HepG2 (cell line): ENCODE data around the gene NUP54. TPM values are rescaled to one million over a fixed set of nuclear protein-coding genes. Genes with fewer than 3 reads are reported as not detected.

Source experiments
- CCDC6 ChIP-seq: sonication (generic); formaldehyde crosslinking; IDR thresholded peaks from 2 replicates; pipeline ENCODE4 v1.8.1; 2022; ENCODE audit warnings: mild to moderate bottlenecking, missing genetic modification reagents, moderate library complexity
- FOXA1 ChIP-seq, 2 experiments: fragments of 450-650 bp in 1 of 2; sonication (generic) in 1 of 2; formaldehyde crosslinking in 1 of 2; IDR thresholded peaks; 2 replicates each; pipeline versions ENCODE4 v1.4.0 to v1.6.1; 2016 to 2020; ENCODE audit warnings: missing genetic modification reagents in 1 of 2
- FOXO1 ChIP-seq: sonication (generic); formaldehyde crosslinking; IDR thresholded peaks from 2 replicates; pipeline ENCODE4 v1.4.0; 2020; ENCODE audit warnings: missing genetic modification reagents
- HNRNPH1 ChIP-seq: fragments of 200-400 bp; formaldehyde crosslinking; optimal IDR thresholded peaks from 2 replicates; pipeline ENCODE3; 2017; ENCODE audit warnings: mild to moderate bottlenecking, low read depth, low read length
- IRF2 ChIP-seq: IDR thresholded peaks from 2 replicates; pipeline ENCODE4 v1.6.1; 2018; ENCODE audit warnings: missing genetic modification reagents, missing compliant biosample characterization
- IRX3 ChIP-seq: sonication (generic); formaldehyde crosslinking; IDR thresholded peaks from 2 replicates; pipeline ENCODE4 v1.8.1; 2023; ENCODE audit warnings: mild to moderate bottlenecking, low read depth, missing genetic modification reagents, borderline replicate concordance
- KMT2B ChIP-seq: IDR thresholded peaks from 2 replicates; pipeline ENCODE4 v1.6.1; 2016; ENCODE audit warnings: missing genetic modification reagents, missing compliant biosample characterization
- MAFK ChIP-seq, 2 experiments: IDR thresholded peaks in 1 of 2; conservative IDR thresholded peaks in 1 of 2; 2 replicates each; pipeline ENCODE4 v1.6.1; 2011; ENCODE audit warnings: improper control_type of control experiment in 2 of 2, low read length in 2 of 2
- PITX1 ChIP-seq: sonication (generic); formaldehyde crosslinking; IDR thresholded peaks from 2 replicates; pipeline ENCODE4 v1.5.1; 2020; ENCODE audit warnings: mild to moderate bottlenecking, missing genetic modification reagents
- ZSCAN9 ChIP-seq: IDR thresholded peaks from 2 replicates; pipeline ENCODE4 v1.6.1; 2016; ENCODE audit warnings: borderline replicate concordance
- polyA plus RNA-seq, 8 experiments: library from polyadenylated mRNA; depleted of rRNA in 3 of 8; stranded (reverse) in 7 of 8; unstranded in 1 of 8; fragments of >200 nt; fragmentation: Illumina TruSeq in 4 of 8; extraction: Trizol in 4 of 8; gene quantifications; 2 replicates each; pipeline versions ENCODE4 v1.2.1 to v1.2.3, GENCODE V29; 2011 to 2016; ENCODE audit warnings: low read depth in 4 of 8, missing spikeins in 1 of 8, mixed read lengths in 1 of 8; ENCODE audit not compliant: insufficient read depth in 1 of 8
- total RNA-seq, 5 experiments: library from RNA; depleted of rRNA; stranded (reverse); fragments of >200 nt; fragmentation: Illumina TruSeq; extraction: Trizol; gene quantifications; 2 replicates each; pipeline ENCODE4 v1.2.3, GENCODE V29; 2016; ENCODE audit warnings: low read depth in 1 of 5
- TF ChIP-seq, protein P1 (sequence below): sonication (generic); formaldehyde crosslinking; IDR thresholded peaks from 2 replicates; pipeline ENCODE4 v1.8.0; 2022; ENCODE audit warnings: missing genetic modification reagents, mild to moderate bottlenecking, inconsistent platforms, borderline replicate concordance
- TF ChIP-seq, protein P2 (sequence below): sonication (generic); formaldehyde crosslinking; IDR thresholded peaks from 2 replicates; pipeline ENCODE4 v1.5.1; 2020; ENCODE audit warnings: mild to moderate bottlenecking, missing genetic modification reagents
- TF ChIP-seq, protein P3 (sequence below): IDR thresholded peaks from 2 replicates; pipeline ENCODE4 v1.6.1; 2016; ENCODE audit warnings: missing genetic modification reagents, missing compliant biosample characterization
- TF ChIP-seq, protein P4 (sequence below): sonication (generic); formaldehyde crosslinking; IDR thresholded peaks from 2 replicates; pipeline ENCODE4 v1.4.0; 2020; ENCODE audit warnings: missing genetic modification reagents
- TF ChIP-seq, protein P5 (sequence below): sonication (generic); formaldehyde crosslinking; IDR thresholded peaks from 2 replicates; pipeline ENCODE4 v1.4.0; 2020; ENCODE audit warnings: missing genetic modification reagents, borderline replicate concordance
- TF ChIP-seq, protein P6 (sequence below): sonication (generic); formaldehyde crosslinking; IDR thresholded peaks from 2 replicates; pipeline ENCODE4 v1.4.0; 2020; ENCODE audit warnings: missing genetic modification reagents, low read depth, mild to moderate bottlenecking, borderline replicate concordance
- TF ChIP-seq, protein P7 (sequence below): IDR thresholded peaks from 2 replicates; pipeline ENCODE4 v1.6.1; 2016; ENCODE audit warnings: low read depth, borderline replicate concordance

NUP54 gene
- total and polyA plus RNA-seq, 2 of the 13 experiments (the other 11 are each of a cell fraction or from before 2014, with no cell fraction given), result 36.1 to 69.3 TPM

DNA sequence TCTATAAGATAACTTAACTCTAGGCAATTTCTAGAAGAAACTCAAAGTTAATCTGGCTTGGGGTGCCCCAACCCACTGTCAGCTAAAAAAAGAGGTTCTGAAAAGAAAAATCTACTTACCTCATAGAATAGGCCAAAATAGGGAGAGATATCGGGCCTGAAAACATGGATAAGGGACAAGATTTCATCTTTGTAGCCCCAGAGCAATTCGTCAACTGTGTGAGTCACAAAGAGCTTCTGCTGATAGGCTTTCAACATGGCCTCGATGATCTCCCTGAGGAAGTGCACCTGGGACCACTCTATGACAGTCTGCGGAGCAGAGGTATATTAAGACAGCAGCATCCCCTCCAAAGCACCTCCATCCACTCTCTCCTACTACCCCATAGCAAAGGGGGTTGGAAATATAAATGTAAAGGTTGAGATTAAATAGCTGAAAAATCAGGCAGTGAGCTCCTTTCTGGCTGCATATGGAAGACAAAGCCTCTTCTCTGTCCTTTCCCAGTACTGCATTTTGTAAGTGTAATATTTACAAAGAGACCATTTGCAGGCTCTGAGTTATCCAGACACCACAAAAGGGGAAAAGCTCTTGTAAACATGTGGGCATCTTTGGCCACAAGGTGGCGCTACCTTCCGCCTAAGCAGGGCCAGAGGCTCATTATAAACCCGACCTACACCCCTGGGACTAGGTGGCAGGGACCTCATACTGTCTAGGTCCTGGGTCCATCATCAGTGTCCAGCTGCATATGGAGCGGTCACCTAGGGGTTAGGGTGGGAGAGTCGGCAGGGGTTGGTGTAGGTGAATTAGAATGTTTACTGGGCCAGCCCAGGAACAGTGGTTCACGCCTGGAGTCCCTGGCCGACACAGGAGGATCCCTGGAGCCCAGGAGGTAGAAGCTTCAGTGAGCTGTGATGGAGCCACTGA is 31.5 kb upstream of the NUP54 start (continued):
- TF ChIP-seq, protein P1, sequence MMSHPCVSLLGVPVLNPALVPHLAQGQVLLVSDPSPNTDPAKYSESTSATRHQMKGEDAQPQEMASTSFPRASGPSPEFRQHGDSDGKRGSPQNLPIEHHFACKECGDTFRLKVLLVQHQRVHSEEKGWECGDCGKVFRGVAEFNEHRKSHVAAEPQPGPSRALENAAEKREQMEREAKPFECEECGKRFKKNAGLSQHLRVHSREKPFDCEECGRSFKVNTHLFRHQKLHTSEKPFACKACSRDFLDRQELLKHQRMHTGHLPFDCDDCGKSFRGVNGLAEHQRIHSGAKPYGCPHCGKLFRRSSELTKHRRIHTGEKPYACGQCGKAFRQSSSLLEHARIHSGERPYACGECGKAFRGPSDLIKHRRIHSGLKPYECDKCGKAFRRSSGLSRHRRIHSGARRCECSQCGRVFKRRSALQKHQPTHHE (CRISPR knock-in tag), result no peak
- TF ChIP-seq FOXA1 (IDR thresholded peaks at IDR 0.05) (no peak), FOXA1 (CRISPR knock-in tag; IDR thresholded peaks at IDR 0.05) (peak; percentile 90), FOXO1 (peak; percentile 63), KMT2B (CRISPR knock-in tag) (no peak), IRF2 (CRISPR knock-in tag) (0 out of 2 replicates have a peak, but pooled peaks have one; percentile 40), HNRNPH1 (no peak), MAFK (conservative IDR thresholded peaks at IDR 0.05 in 1 of 2, IDR thresholded peaks at IDR 0.05 in 1 of 2; ENCODE audit: low read length in 2 of 2) (0 out of 4 replicates have a peak, but pooled peaks of 1 of the 2 experiments have one; percentile 5), IRX3 (CRISPR knock-in tag) (no peak), CCDC6 (CRISPR knock-in tag) (no peak), PITX1 (CRISPR knock-in tag) (peak; percentile 28; the same call in 1 of the 2 replicates), ZSCAN9 (no peak)
- TF ChIP-seq, protein P2, sequence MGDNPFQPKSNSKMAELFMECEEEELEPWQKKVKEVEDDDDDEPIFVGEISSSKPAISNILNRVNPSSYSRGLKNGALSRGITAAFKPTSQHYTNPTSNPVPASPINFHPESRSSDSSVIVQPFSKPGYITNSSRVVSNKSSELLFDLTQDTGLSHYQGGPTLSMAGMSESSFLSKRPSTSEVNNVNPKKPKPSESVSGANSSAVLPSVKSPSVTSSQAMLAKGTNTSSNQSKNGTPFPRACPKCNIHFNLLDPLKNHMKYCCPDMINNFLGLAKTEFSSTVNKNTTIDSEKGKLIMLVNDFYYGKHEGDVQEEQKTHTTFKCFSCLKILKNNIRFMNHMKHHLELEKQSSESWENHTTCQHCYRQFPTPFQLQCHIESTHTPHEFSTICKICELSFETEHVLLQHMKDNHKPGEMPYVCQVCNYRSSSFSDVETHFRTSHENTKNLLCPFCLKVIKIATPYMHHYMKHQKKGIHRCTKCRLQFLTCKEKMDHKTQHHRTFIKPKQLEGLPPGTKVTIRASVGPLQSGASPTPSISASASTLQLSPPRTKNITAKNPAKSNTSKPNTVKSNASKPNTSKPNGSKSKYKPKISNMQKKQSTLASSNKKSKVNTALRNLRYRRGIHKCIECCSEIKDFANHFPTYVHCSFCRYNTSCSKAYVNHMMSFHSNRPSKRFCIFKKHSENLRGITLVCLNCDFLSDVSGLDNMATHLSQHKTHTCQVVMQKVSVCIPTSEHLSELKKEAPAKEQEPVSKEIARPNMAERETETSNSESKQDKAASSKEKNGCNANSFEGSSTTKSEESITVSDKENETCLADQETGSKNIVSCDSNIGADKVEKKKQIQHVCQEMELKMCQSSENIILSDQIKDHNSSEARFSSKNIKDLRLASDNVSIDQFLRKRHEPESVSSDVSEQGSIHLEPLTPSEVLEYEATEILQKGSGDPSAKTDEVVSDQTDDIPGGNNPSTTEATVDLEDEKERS (CRISPR knock-in tag), result no peak
- TF ChIP-seq, protein P3, sequence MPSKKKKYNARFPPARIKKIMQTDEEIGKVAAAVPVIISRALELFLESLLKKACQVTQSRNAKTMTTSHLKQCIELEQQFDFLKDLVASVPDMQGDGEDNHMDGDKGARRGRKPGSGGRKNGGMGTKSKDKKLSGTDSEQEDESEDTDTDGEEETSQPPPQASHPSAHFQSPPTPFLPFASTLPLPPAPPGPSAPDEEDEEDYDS, result no peak
- TF ChIP-seq, protein P4, sequence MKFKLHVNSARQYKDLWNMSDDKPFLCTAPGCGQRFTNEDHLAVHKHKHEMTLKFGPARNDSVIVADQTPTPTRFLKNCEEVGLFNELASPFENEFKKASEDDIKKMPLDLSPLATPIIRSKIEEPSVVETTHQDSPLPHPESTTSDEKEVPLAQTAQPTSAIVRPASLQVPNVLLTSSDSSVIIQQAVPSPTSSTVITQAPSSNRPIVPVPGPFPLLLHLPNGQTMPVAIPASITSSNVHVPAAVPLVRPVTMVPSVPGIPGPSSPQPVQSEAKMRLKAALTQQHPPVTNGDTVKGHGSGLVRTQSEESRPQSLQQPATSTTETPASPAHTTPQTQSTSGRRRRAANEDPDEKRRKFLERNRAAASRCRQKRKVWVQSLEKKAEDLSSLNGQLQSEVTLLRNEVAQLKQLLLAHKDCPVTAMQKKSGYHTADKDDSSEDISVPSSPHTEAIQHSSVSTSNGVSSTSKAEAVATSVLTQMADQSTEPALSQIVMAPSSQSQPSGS, result 0 out of 2 replicates have a peak, but pooled peaks have one; percentile 26
- TF ChIP-seq, protein P5, sequence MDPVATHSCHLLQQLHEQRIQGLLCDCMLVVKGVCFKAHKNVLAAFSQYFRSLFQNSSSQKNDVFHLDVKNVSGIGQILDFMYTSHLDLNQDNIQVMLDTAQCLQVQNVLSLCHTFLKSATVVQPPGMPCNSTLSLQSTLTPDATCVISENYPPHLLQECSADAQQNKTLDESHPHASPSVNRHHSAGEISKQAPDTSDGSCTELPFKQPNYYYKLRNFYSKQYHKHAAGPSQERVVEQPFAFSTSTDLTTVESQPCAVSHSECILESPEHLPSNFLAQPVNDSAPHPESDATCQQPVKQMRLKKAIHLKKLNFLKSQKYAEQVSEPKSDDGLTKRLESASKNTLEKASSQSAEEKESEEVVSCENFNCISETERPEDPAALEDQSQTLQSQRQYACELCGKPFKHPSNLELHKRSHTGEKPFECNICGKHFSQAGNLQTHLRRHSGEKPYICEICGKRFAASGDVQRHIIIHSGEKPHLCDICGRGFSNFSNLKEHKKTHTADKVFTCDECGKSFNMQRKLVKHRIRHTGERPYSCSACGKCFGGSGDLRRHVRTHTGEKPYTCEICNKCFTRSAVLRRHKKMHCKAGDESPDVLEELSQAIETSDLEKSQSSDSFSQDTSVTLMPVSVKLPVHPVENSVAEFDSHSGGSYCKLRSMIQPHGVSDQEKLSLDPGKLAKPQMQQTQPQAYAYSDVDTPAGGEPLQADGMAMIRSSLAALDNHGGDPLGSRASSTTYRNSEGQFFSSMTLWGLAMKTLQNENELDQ (CRISPR knock-in tag), result no peak
- TF ChIP-seq, protein P6, sequence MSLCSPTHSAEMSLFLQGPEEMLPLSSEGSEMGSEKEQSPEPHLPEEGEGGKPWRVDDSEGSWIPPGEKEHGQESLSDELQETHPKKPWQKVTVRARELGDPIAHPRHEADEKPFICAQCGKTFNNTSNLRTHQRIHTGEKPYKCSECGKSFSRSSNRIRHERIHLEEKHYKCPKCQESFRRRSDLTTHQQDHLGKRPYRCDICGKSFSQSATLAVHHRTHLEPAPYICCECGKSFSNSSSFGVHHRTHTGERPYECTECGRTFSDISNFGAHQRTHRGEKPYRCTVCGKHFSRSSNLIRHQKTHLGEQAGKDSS (CRISPR knock-in tag), result no peak
- TF ChIP-seq, protein P7, sequence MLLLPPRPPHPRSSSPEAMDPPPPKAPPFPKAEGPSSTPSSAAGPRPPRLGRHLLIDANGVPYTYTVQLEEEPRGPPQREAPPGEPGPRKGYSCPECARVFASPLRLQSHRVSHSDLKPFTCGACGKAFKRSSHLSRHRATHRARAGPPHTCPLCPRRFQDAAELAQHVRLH (CRISPR knock-in tag), result peak; percentile 60; the same call in 1 of the 2 replicates
